Activated CD8-positive, alpha-beta T cell treated with anti-CD3 and anti-CD28 coated beads for 36 hours (primary cell): ENCODE results near the gene WARS2. TPM values are rescaled to one million over a fixed set of nuclear protein-coding genes. Genes with fewer than 3 reads are reported as not detected.

Experiments
- ATAC-seq: fragments of 200-7000 bp; cut with Tn5 transposase; one replicate; pipeline ENCODE4 v1.10.0; 2021; ENCODE audit warnings: mild to moderate bottlenecking, moderate library complexity
- CTCF ChIA-PET: fragments of 350-600 bp; sonication (Branson Sonifier 250); formaldehyde crosslinking; loops from one replicate; lab custom pipeline; 2021; ENCODE audit warnings: antibody characterized with exemption; lab: Charles Lee
- POLR2A ChIA-PET: fragments of 350-600 bp; sonication (Branson Sonifier 250); formaldehyde crosslinking; loops from one replicate; lab custom pipeline; 2021; ENCODE audit warnings: antibody characterized with exemption; lab: Charles Lee
- DNase-seq: peaks from one replicate; pipeline ENCODE4 v3.0.0-alpha.2; 2020
- H3K27ac Mint-ChIP-seq: one replicate; pipeline ENCODE4 v1.8.0; 2021; ENCODE audit warnings: mild to moderate bottlenecking, mixed read lengths
- H3K27me3 Mint-ChIP-seq: one replicate; pipeline ENCODE4 v1.8.0; 2021; ENCODE audit warnings: mixed read lengths
- H3K36me3 Mint-ChIP-seq: one replicate; pipeline ENCODE4 v1.8.0; 2021; ENCODE audit warnings: low read depth, mixed read lengths
- H3K4me1 Mint-ChIP-seq: one replicate; pipeline ENCODE4 v1.8.0; 2021; ENCODE audit warnings: low read depth, mixed read lengths
- H3K4me3 Mint-ChIP-seq: one replicate; pipeline ENCODE4 v1.8.0; 2021; ENCODE audit warnings: mild to moderate bottlenecking, moderate library complexity, mixed read lengths
- H3K9me3 Mint-ChIP-seq: one replicate; pipeline ENCODE4 v1.8.0; 2021; ENCODE audit warnings: mixed read lengths
- intact Hi-C: fragments of 100-400 bp; cut with micrococcal nuclease; formaldehyde crosslinking; loops from one replicate; pipeline ENCODE4 v1.10.0; 2022
- total RNA-seq, 2 experiments: library from RNA; stranded (reverse); gene quantifications; one replicate each; pipeline ENCODE4 v1.2.3, GENCODE V29; 2021
- TF ChIP-seq, protein P1 (sequence below): fragments of 200-600 bp; IDR thresholded peaks from one replicate; pipeline ENCODE4 v1.8.0; 2022; ENCODE audit warnings: antibody characterized with exemption, mild to moderate bottlenecking

The WARS2 gene
- total RNA-seq, 2 experiments from 2014 or later, result 22.3 to 23.7 TPM

DNA sequence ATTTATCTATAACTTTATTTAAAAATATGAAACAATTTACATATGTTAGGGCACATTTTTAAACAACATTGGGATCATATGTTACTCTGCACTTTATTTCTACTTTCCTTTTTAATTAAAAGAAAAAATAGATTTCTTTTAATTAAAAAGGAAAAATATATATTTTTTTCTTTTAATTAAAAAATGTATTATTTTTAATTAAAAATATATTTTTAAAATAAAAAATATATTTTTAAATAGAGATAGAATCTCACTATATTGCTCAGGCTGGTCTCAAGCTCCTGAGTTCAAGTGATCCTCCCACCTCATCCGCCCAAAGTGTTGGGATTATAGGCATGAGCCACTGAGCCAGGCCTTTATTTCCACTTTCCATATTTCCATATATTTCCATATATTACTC lies 36.7 kb downstream of the WARS2 start:
- POLR2A ChIA-PET, result no interaction called here
- intact Hi-C loops, result no loop called here
- Mint-ChIP-seq H3K4me3 (no peak overlapping the region), H3K27ac (no peak overlapping the region), H3K27me3 (no peaks in the 10 kb centered on the region), H3K36me3 (peaks cover 15% of the 10 kb centered on the region), H3K4me1 (no peaks in the 10 kb centered on the region), H3K9me3 (peaks cover 21% of the 10 kb centered on the region)
- TF ChIP-seq, protein P1, sequence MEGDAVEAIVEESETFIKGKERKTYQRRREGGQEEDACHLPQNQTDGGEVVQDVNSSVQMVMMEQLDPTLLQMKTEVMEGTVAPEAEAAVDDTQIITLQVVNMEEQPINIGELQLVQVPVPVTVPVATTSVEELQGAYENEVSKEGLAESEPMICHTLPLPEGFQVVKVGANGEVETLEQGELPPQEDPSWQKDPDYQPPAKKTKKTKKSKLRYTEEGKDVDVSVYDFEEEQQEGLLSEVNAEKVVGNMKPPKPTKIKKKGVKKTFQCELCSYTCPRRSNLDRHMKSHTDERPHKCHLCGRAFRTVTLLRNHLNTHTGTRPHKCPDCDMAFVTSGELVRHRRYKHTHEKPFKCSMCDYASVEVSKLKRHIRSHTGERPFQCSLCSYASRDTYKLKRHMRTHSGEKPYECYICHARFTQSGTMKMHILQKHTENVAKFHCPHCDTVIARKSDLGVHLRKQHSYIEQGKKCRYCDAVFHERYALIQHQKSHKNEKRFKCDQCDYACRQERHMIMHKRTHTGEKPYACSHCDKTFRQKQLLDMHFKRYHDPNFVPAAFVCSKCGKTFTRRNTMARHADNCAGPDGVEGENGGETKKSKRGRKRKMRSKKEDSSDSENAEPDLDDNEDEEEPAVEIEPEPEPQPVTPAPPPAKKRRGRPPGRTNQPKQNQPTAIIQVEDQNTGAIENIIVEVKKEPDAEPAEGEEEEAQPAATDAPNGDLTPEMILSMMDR, result no peak
- ATAC-seq (no peak), DNase-seq (no peak)
- CTCF ChIA-PET, result no interaction called here

DNA sequence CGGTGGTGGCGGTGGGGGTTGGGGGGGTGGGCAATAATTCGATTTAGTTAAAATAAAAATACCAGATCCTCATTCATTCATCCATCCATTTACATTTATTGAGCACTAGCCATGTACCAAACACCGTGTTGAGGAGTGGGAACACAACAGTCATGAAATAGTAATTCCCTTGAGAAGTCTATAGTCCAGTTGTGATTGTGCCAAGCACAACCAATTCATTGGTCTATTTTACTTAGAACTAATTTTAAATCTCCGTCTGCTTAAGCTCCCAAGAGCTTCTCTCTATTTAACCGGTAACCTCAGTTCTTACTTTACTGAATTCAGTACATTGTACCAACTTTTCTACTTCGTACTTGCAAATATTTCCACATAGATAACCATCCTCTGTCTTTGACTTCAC lies 38.4 kb downstream of the WARS2 start:
- intact Hi-C loops, result no loop called here

DNA sequence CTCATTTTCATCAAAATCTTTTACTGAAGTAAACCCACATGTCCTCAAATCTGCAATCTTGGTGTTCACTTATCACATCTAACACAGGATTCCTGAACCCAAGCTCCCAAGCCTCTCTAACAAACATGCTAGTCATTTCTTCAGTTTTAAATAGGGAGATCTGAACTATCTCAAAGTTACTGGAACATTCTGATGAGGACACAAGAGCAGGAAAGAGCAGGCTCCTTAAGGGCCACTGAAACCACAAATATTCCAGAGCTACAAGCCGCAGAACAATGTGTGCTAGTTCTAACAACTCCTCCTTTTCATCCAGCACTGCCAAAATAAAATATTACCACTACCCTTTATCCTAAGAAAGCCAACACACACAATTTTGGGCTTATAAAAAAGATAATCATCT lies 38.9 kb downstream of the WARS2 start:
- ChIA-PET POLR2A (no interaction called here), CTCF (no interaction called here)
- Mint-ChIP-seq H3K4me3 (no peak overlapping the region), H3K27ac (no peak overlapping the region), H3K4me1 (peaks cover 2% of the 10 kb centered on the region), H3K27me3 (no peaks in the 10 kb centered on the region), H3K9me3 (peaks cover 10% of the 10 kb centered on the region), H3K36me3 (peaks cover 8% of the 10 kb centered on the region)
- no peak for ATAC-seq
- DNase-seq, result no peak
- TF ChIP-seq, protein P1, result no peak
- intact Hi-C loops, result no loop called here

More for the DNA sequence above, 38.4 kb downstream of the WARS2 start:
- ChIA-PET POLR2A (no interaction called here), CTCF (no interaction called here)
- Mint-ChIP-seq H3K27ac (no peak overlapping the region), H3K4me1 (peaks cover 2% of the 10 kb centered on the region), H3K4me3 (no peak overlapping the region), H3K27me3 (no peaks in the 10 kb centered on the region), H3K36me3 (peaks cover 9% of the 10 kb centered on the region), H3K9me3 (peaks cover 15% of the 10 kb centered on the region)
- TF ChIP-seq, protein P1, result no peak
- no peak for DNase-seq
- no peak for ATAC-seq

DNA sequence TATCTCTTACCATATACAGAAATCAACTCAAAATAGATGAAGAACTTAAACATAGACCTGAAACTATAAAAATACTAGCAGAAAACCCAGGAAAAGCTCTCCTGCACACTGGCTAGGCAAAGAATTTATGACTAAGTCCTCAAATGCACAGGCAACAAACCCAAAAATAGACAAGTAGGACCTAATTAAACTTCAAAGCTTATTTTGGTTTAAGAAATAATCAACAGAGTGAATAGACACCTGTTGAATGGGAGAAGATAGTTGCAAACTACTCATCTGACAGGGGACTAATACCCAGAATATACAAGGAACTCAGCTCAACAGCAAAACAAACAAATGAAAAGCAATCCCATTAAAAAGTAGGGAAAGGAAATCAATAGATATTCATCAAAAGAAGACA lies 40.7 kb downstream of the WARS2 start:
- TF ChIP-seq, protein P1, result no peak
- intact Hi-C loops, result no loop called here
- ATAC-seq (no peak), DNase-seq (no peak)
- ChIA-PET CTCF (no interaction called here), POLR2A (no interaction called here)
- H3K27me3 Mint-ChIP-seq, result no peaks in the 10 kb centered on the region
- H3K9me3 Mint-ChIP-seq, result peaks cover 3% of the 10 kb centered on the region
- no peak overlapping the region for H3K4me3 Mint-ChIP-seq
- H3K4me1 Mint-ChIP-seq, result peaks cover 2% of the 10 kb centered on the region
- H3K36me3 Mint-ChIP-seq, result peaks cover 3% of the 10 kb centered on the region
- no peak overlapping the region for H3K27ac Mint-ChIP-seq

DNA sequence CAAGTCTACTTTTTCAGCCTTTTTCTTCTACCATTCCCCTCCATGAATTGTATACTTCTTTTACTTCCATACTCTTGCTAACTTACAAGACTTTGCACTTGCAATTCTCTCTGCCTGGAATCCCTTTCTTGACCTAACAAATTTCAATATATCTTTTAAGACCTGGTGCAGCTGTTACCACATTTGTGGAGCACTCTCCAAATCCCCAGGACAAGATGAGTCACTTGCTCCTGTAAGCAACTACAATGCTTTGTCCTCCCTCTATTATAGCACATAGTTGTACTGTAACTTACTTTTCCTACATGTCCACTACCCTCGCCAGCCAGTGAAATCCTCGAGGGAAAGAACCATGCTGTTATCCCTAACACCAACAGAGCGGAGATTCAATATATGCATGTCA lies 43.1 kb downstream of the WARS2 start:
- POLR2A ChIA-PET, result no interaction called here
- H3K27me3 Mint-ChIP-seq, result no peaks in the 10 kb centered on the region
- H3K27ac Mint-ChIP-seq, result no peak overlapping the region
- ATAC-seq, result no peak
- DNase-seq, result no peak
- intact Hi-C loops, result no loop called here
- H3K4me3 Mint-ChIP-seq, result no peak overlapping the region
- H3K9me3 Mint-ChIP-seq, result peaks cover 6% of the 10 kb centered on the region
- peaks cover 3% of the 10 kb centered on the region for H3K36me3 Mint-ChIP-seq
- peaks cover 2% of the 10 kb centered on the region for H3K4me1 Mint-ChIP-seq
- CTCF ChIA-PET, result no interaction called here
- TF ChIP-seq, protein P1, result no peak
